ENCODE results near the gene HUNK. TPM values are rescaled to one million over a fixed set of nuclear protein-coding genes. Genes with fewer than 3 reads are reported as not detected.

The HUNK gene
- total and polyA plus RNA-seq, 2 experiments from 2014 or later = 6.7 to 9.2 TPM

DNA sequence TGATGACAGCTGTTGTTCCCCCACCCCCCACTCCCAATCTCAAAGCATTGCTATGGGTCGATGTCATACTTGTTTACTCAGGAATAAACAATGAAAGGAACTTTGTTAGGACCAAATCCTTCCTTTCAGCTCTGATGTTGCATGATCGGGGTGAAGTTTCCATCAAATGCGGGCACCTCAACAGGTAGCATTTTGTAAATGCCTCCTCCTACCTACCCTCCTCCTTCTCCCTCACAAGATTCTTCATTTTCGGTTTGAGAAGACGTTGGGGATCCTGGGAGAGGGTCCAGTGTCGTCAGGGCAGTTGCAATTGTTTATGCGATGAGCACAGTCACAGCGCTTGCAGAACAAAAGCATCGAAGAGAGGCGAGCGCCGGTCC lies 758 bp upstream of the HUNK start:
- no peak for DNase-seq (ENCODE audit: low read depth in 1 of 2, low spot score in 1 of 2)
- Histone ChIP-seq H3K36me3 (no peaks in the 10 kb centered on the region), H3K4me3 (peak overlapping the region; percentile 95), H3K27ac (no peak overlapping the region), H3K4me1 (ENCODE audit: low read depth) (no peaks in the 10 kb centered on the region), H3K9me3 (ENCODE audit: low read depth) (no peaks in the 10 kb centered on the region), H3K27me3 (peaks cover 31% of the 10 kb centered on the region)
- TF ChIP-seq, protein P1, sequence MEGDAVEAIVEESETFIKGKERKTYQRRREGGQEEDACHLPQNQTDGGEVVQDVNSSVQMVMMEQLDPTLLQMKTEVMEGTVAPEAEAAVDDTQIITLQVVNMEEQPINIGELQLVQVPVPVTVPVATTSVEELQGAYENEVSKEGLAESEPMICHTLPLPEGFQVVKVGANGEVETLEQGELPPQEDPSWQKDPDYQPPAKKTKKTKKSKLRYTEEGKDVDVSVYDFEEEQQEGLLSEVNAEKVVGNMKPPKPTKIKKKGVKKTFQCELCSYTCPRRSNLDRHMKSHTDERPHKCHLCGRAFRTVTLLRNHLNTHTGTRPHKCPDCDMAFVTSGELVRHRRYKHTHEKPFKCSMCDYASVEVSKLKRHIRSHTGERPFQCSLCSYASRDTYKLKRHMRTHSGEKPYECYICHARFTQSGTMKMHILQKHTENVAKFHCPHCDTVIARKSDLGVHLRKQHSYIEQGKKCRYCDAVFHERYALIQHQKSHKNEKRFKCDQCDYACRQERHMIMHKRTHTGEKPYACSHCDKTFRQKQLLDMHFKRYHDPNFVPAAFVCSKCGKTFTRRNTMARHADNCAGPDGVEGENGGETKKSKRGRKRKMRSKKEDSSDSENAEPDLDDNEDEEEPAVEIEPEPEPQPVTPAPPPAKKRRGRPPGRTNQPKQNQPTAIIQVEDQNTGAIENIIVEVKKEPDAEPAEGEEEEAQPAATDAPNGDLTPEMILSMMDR (IDR thresholded peaks at IDR 0.05; ENCODE audit: low read depth, low read length) = no peak

DNA sequence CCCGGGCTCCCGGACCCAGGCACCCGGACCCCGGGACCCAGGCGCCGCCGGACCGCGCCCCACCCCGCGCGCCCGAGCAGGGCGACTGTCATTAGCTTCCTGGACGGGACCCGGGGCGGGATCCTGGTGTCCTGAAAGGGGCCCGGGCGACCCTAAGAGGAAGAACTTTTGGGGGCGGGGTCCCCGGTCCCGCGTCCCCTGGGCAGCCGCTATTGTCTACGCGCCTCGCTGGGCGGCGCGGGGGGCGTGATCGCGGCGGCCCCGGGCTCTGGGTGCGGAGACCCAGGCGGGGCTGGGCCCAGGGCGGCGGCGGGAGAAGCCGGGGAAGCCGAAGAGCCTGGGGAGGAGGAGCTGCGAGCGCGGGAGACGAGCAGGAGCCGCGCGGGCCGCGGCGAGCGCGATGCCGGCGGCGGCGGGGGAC lies 465 bp downstream of the HUNK start:
- Histone ChIP-seq H3K4me1 (ENCODE audit: low read depth) (no peaks in the 10 kb centered on the region), H3K27ac (no peak overlapping the region), H3K4me3 (peak overlapping the region; percentile 95), H3K36me3 (no peaks in the 10 kb centered on the region), H3K9me3 (ENCODE audit: low read depth) (no peaks in the 10 kb centered on the region), H3K27me3 (peaks cover 31% of the 10 kb centered on the region)
- TF ChIP-seq, protein P1 (IDR thresholded peaks at IDR 0.05; ENCODE audit: low read depth, low read length) = no peak
- peak in 1 of 2 donors; percentile 60 for DNase-seq (ENCODE audit: low read depth in 1 of 2, low spot score in 1 of 2)

- peak; percentile 18 to 74 for DNase-seq (ENCODE audit: low read depth in 1 of 2, low spot score in 1 of 2)
- TF ChIP-seq, protein P1 (IDR thresholded peaks at IDR 0.05; ENCODE audit: low read depth, low read length) = peak; percentile 41
- Histone ChIP-seq H3K36me3 (no peaks in the 10 kb centered on the region), H3K4me1 (ENCODE audit: low read depth) (peaks cover 4% of the 10 kb centered on the region), H3K9me3 (ENCODE audit: low read depth) (no peaks in the 10 kb centered on the region), H3K27ac (no peak overlapping the region), H3K27me3 (peaks cover 31% of the 10 kb centered on the region), H3K4me3 (peak overlapping the region; percentile 95)
These were observed 1.1 kb downstream of the HUNK start for GRCh38 chr21:31873696-31874599.

DNA sequence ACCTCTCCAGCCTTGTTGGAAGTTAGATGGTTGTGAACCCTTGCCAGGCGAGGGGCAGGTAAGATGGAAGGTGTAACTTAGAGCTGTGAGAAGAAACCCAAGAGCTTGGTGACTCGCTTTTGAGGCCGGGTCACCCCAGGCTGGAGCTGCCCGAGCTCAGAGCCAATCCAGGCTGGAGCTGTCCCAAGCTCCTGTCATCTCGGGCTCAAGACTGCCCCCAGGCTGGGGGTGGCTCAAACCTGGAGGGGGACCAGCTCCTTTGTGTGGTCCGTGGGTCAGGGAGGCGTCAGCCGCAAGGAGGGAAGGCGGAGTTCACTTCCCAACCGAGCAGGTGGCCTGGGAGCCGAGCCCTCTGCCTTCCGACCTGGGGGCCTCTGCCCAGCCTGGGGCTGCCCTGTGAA lies 2.0 kb downstream of the HUNK start:
- no peaks in the 10 kb centered on the region for H3K9me3 ChIP-seq (ENCODE audit: low read depth)
- peak in 1 of 2 donors; percentile 11 for DNase-seq (ENCODE audit: low read depth in 1 of 2, low spot score in 1 of 2)
- H3K27me3 ChIP-seq = peaks cover 23% of the 10 kb centered on the region
- TF ChIP-seq, protein P1 (IDR thresholded peaks at IDR 0.05; ENCODE audit: low read depth, low read length) = no peak
- H3K27ac ChIP-seq = no peak overlapping the region
- H3K4me3 ChIP-seq = peak overlapping the region; percentile 95
- H3K36me3 ChIP-seq = no peaks in the 10 kb centered on the region
- peaks cover 13% of the 10 kb centered on the region for H3K4me1 ChIP-seq (ENCODE audit: low read depth)

DNA sequence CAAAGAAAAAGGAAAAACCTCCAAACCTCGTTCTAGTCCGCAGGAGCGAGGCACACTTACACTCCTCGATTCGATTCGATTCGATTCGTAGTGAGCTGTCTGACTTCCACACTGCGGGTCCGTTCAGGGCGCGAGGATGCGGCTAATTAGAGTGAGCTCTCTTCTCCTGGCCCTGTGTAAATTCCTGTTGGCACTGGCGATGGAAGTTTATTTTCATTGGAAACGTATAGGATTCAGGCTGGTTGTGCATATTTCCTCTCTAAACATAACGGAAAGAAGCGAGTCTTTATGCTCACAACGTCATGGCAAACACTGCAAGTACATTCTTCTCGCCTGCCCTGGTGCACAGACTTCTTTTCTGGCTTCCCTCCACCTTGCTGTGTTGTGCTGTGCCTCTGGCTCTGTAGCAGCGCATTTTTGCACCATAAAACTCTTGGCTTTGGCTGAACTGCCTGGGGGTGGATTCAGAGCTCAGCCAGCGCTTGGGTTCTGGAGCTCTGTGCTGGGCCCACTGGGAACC lies 2.7 kb downstream of the HUNK start:
- H3K27ac ChIP-seq = no peak overlapping the region

More for the DNA sequence above, 2.7 kb downstream of the HUNK start:
- TF ChIP-seq, protein P1 (IDR thresholded peaks at IDR 0.05; ENCODE audit: low read depth, low read length) = no peak
- peaks cover 16% of the 10 kb centered on the region for H3K27me3 ChIP-seq
- H3K36me3 ChIP-seq = no peaks in the 10 kb centered on the region
- no peak overlapping the region for H3K4me3 ChIP-seq
- no peak for DNase-seq (ENCODE audit: low read depth in 1 of 2, low spot score in 1 of 2)
- peaks cover 20% of the 10 kb centered on the region for H3K4me1 ChIP-seq (ENCODE audit: low read depth)
- H3K9me3 ChIP-seq (ENCODE audit: low read depth) = no peaks in the 10 kb centered on the region

All from cardiac muscle cell (in vitro differentiated cells and primary cell).